Measurements from ENCODE around the gene CDHR2. TPM values are rescaled to one million over a fixed set of nuclear protein-coding genes. Genes with fewer than 3 reads are reported as not detected.

The CDHR2 gene
- total and polyA plus RNA-seq, 8 donors: 0.13 to 18.7 (median 9.7) TPM

GRCh38 chr5:176524138-176524537 lies 25.0 kb upstream of the CDHR2 start:
- TF ChIP-seq POLR2AphosphoS5 (IDR thresholded peaks at IDR 0.05): no peak
- DNase-seq: no peak

GRCh38 chr5:176524987-176525386 lies 24.2 kb upstream of the CDHR2 start:
- intact Hi-C loops (cut with DNase I; ENCODE audit: low total_unique reads): no loop called here
- Histone ChIP-seq H3K27me3 (no peaks in the 10 kb centered on the region), H3K4me1 (peaks cover 0 to 13% (median under 1%) of the 10 kb centered on the region in 4 donors), H3K4me3 (no peak overlapping the region), H3K27ac (no peak overlapping the region), H3K36me3 (peaks cover 21 to 43% (median 34%) of the 10 kb centered on the region in 4 donors), H3K9me3 (no peaks in the 10 kb centered on the region)
- 86 to 92% (median 89%) methylated on average over 15 of the region's 15 CpGs for WGBS, 5 donors
- DNase-seq: no peak
- TF ChIP-seq POLR2A (IDR thresholded peaks at IDR 0.05) (no peak), POLR2AphosphoS5 (IDR thresholded peaks at IDR 0.05) (no peak)

More at GRCh38 chr5:176524138-176524537, 25.0 kb upstream of the CDHR2 start:
- intact Hi-C loops (cut with DNase I; ENCODE audit: low total_unique reads): no loop called here
- no peak overlapping the region for H3K4me3 ChIP-seq
- no peaks in the 10 kb centered on the region for H3K9me3 ChIP-seq
- 82 to 93% (median 90%) methylated on average over 6 of the region's 6 CpGs for WGBS, 5 donors
- H3K27ac ChIP-seq: no peak overlapping the region
- H3K27me3 ChIP-seq: no peaks in the 10 kb centered on the region
- peaks cover 14 to 34% (median 25%) of the 10 kb centered on the region in 4 donors for H3K36me3 ChIP-seq
- H3K4me1 ChIP-seq: peaks cover 0 to 4% (median 0%) of the 10 kb centered on the region in 4 donors

- intact Hi-C loops (cut with DNase I; ENCODE audit: low total_unique reads): no loop called here
- DNase-seq: no peak
- TF ChIP-seq CTCF (IDR thresholded peaks at IDR 0.05) (no peak), POLR2AphosphoS5 (IDR thresholded peaks at IDR 0.05) (no peak), POLR2A (IDR thresholded peaks at IDR 0.05) (no peak), EP300 (IDR thresholded peaks at IDR 0.05) (no peak)
- 91 to 97% (median 93%) methylated on average over 9 of the region's 9 CpGs for WGBS, 5 donors
- H3K27ac ChIP-seq: no peak overlapping the region
- H3K9me3 ChIP-seq: no peaks in the 10 kb centered on the region
- H3K4me1 ChIP-seq: peaks cover 0 to 20% (median 5%) of the 10 kb centered on the region in 4 donors
- H3K36me3 ChIP-seq: peaks cover 26 to 50% (median 41%) of the 10 kb centered on the region in 4 donors
- no peak overlapping the region for H3K4me3 ChIP-seq
- no peaks in the 10 kb centered on the region for H3K27me3 ChIP-seq
Measured at GRCh38 chr5:176525677-176526076, 23.5 kb upstream of the CDHR2 start.

- Histone ChIP-seq H3K4me1 (peaks cover 7 to 28% (median 13%) of the 10 kb centered on the region in 4 donors), H3K4me3 (no peak overlapping the region), H3K27me3 (no peaks in the 10 kb centered on the region), H3K27ac (no peak overlapping the region), H3K9me3 (no peaks in the 10 kb centered on the region), H3K36me3 (peaks cover 34 to 57% (median 49%) of the 10 kb centered on the region in 4 donors)
- TF ChIP-seq EP300 (IDR thresholded peaks at IDR 0.05) (no peak), POLR2A (IDR thresholded peaks at IDR 0.05) (no peak), CTCF (IDR thresholded peaks at IDR 0.05) (no peak), POLR2AphosphoS5 (IDR thresholded peaks at IDR 0.05) (no peak)
- 92 to 96% (median 94%) methylated on average over 9 of the region's 9 CpGs for WGBS, 5 donors
- DNase-seq: no peak
- intact Hi-C loops (cut with DNase I; ENCODE audit: low total_unique reads): no loop called here
Measured at GRCh38 chr5:176526462-176526861, 22.7 kb upstream of the CDHR2 start.

GRCh38 chr5:176527246-176528222 lies 21.6 kb upstream of the CDHR2 start:
- TF ChIP-seq EP300 (IDR thresholded peaks at IDR 0.05) (no peak), POLR2AphosphoS5 (IDR thresholded peaks at IDR 0.05) (no peak), CTCF (IDR thresholded peaks at IDR 0.05) (no peak), POLR2A (IDR thresholded peaks at IDR 0.05) (no peak)
- H3K36me3 ChIP-seq: peaks cover 40 to 66% (median 57%) of the 10 kb centered on the region in 4 donors
- no peak for DNase-seq
- no peak overlapping the region for H3K4me3 ChIP-seq
- WGBS, 5 donors: 85 to 89% (median 87%) methylated on average over 27 to 34 of the region's 34 CpGs
- intact Hi-C loops (cut with DNase I; ENCODE audit: low total_unique reads): no loop called here
- no peak overlapping the region for H3K27ac ChIP-seq
- peaks cover 17 to 38% (median 24%) of the 10 kb centered on the region in 4 donors for H3K4me1 ChIP-seq
- no peaks in the 10 kb centered on the region for H3K27me3 ChIP-seq
- no peaks in the 10 kb centered on the region for H3K9me3 ChIP-seq

All from stomach (tissue), 9 donors.